GM19193 (cell line): ENCODE measurements around the gene EGFR.

Experiments used
- POLR2A ChIP-seq: IDR thresholded peaks from 4 replicates; pipeline ENCODE4 v1.6.1; 2011; ENCODE audit not compliant: insufficient read depth, insufficient read length; ENCODE audit errors: extremely low read depth

Gene EGFR

DNA sequence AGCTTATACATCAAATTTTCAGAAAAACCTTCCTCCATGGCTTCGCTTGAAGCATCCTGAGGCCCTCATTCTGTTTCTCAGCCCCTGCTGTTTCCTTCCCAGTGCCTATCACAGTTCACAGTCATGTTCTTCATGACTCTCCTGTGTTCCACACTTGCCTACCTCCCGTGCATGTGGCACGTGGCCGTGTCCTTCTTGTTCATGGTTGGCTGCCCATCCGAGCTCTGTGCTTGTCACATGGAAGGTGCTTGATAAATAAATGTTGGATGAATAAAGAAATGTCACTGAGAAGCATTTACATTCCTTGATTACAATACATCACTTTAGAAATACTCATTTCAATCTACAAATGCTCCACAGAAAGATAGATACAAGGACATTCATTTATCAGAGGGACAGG, 23.7 kb upstream of the EGFR start:
- TF ChIP-seq POLR2A: no peak

- TF ChIP-seq POLR2A: no peak
Observed at GRCh38 chr7:54995610-54996363, 23.0 kb upstream of the EGFR start.

GRCh38 chr7:54996391-54996790, 22.4 kb upstream of the EGFR start:
- TF ChIP-seq POLR2A: no peak

DNA sequence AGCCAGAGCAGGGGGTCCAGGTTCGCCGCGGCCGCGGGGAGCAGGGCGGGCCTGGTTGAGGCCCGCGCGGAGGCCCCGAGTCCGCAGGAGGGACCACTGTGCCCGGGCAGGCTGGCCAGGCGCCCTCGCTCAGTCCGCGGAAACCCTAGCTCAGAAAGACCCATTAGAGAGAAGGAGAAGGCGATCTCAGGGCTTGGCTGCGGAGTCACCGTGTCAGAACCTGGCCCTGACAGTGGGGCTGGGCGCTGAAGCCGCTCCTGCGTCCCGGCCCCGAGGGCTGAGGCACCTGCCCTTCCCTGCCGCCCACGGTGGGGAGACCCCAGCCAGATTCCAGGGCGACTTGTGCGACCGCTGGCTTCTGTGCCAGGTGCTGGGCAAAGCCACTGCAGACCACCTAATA, 14.2 kb upstream of the EGFR start:
- no peak for TF ChIP-seq POLR2A

DNA sequence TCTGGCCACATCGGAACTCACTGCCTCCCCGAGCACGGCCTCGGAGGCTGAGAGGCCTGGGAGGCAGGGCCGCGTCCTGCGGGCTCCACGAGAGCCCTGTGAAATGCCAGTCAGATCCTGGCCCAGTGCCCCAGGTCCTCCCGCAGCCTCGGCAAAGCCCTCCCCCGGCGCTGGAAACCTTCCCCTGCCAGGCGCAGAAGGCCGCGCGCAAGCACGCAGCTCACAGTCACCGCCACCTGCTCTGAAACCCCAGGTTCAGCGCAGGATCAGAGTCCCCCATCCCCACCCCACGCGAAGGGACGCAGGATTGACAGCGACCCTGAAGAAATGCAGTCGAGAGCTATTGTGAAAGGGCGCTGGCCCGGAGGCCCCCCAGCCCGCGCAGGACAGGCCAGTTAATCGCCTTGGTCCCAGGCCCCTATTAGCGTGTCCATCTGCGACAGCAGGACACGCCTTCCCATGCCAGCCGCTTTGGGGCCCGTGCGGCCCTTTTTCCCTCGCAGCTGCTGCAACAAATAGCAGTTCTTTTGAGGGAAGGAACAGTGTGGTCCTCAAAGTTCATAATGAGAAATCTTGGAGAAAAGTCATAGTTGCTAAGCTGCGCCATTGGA, 13.5 kb upstream of the EGFR start:
- TF ChIP-seq POLR2A: no peak

DNA sequence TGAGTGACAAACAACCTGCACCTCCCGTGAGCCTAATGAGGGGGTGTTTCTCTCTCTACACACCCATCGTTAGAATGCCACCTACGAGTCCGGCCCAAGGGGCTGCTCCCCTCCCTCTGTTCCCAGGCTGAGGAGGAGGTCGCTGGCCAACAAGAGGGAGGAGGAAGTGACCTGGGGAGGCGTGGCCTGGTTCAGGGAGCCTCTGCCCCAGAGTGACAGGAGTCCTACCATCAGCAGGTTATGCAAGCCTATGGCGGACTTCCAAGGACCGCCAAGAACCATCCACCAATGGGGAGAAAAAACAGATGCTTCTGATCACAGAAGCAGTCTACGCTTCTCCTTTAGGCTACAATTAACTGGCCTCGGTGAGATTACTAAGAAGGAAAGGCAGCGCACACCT, 12.3 kb upstream of the EGFR start:
- TF ChIP-seq POLR2A: no peak

DNA sequence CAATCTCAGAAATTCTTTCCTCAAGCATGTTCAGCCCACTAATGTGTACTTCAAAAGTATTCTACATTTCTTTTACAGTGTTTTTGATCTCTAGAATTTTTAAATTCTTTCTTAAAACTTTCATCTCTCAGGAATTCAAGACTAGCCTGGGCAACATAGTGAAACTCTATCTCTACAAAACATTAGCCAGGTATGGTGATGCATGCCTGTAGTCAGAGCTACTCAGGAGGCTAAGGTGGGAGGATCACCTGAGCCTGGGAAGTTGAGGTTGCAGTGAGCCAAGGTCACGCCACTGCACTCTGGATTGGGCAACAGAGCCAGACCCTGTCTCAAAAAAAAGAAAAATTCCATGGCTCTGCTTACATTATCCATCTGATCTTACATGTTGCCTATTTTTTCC, 5.0 kb upstream of the EGFR start:
- TF ChIP-seq POLR2A: no peak

- no peak for TF ChIP-seq POLR2A
Observed at GRCh38 chr7:55016061-55016745, 2.6 kb upstream of the EGFR start.

- no peak for TF ChIP-seq POLR2A
Observed at GRCh38 chr7:55016746-55017090, 2.1 kb upstream of the EGFR start.

DNA sequence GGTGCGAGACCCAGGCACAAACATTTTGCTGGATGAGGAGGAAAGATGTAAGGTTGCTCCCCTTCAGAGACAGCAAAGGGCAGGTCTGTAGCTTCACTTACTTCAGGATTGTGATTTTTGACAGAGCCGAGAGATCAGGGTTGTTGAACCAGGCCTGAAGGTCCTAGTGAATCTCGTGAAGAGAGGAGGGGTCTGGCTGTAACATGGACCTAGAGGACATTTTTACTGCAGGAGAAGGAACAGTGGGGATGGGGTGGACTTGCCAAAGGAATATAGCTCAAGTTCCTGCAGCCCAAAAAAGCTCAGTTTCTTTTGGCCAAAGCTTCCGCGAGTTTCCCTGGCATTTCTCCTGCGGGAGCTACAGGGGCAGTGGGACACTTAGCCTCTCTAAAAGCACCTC, 976 bp upstream of the EGFR start:
- TF ChIP-seq POLR2A: no peak

- no peak for TF ChIP-seq POLR2A
Observed at GRCh38 chr7:55019191-55019690, 424 bp downstream of the EGFR start.

GRCh38 chr7:55019691-55020465, 1.1 kb downstream of the EGFR start:
- no peak for TF ChIP-seq POLR2A

DNA sequence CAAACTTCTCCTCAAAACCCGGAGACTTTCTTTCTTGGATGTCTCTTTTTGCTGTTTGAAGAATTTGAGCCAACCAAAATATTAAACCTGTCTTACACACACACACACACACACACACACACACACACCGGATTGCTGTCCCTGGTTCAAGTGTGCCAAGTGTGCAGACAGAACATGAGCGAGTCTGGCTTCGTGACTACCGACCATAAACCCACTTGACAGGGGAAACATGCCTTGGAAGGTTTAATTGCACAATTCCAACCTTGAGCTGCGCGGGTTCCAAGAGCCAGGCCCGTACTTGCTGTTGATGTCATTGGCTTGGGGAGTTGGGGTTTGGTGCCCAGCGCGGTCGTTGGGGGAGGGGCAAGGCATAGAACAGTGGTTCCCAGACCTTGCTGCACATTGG, 1.7 kb downstream of the EGFR start:
- TF ChIP-seq POLR2A: no peak

- TF ChIP-seq POLR2A: no peak
Observed at GRCh38 chr7:55021053-55021452, 2.2 kb downstream of the EGFR start.
